RPMI8226 (cell line): ENCODE results near the gene MMD.
A peak's percentile ranks its signal among the peaks of the same experiment; 100 is the strongest.
"Not testable (repeated sequence)": the region's sequence is repeated elsewhere in the genome, so short reads cannot be mapped to it uniquely, and the experiment has no call there.

Source experiments
- DNase-seq: peaks from one replicate; pipeline ENCODE4 v3.0.0-alpha.2; 2015

MMD gene

DNA sequence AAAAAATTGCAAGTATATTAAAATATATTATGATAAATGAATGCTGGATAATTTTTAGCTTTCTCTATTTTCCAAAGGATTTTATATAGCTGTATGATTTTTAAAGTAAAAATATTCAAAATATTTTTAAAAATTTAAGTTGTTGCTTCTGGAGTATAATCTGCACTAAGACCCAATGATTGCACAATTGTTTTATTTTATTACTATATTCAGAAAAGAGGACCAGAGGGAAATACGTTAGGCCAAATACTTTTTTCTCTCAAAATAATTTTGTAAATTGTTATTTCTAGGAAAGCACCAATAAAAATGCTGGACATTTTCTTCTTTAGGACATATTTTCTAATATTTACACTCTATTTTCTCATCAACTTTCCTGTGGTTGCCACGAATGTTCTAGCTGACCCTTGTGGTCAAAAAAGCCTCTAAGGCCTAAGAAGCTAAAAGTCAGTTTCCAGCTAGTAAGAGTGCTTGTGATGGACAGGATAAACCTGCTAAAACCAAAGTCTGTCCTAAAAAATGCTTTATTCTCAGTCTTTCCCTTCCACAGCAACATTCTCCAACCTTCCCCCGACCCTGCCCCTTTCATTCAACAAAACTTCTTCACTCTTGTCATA, 31.2 kb downstream of the MMD start:
- DNase-seq: no peak

DNA sequence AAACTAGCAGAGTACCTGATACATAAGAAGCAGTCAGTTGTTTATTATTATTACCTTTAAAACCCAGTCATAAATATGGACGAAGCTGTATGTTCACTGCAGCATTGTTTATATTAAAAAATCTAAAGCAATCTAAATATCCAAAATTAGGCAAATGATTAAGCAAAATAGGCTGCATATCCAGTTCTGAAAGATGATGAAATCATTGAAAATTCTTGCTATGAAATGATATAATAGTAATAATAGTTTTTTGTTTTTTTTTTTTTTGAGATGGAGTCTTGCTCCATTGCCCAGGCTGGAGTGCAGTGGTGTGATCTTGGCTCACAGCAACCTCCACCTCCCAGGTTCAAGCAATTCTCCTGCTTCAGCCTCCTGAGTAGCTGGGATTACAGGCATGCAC, 31.9 kb downstream of the MMD start:
- DNase-seq: not testable (repeated sequence)

DNA sequence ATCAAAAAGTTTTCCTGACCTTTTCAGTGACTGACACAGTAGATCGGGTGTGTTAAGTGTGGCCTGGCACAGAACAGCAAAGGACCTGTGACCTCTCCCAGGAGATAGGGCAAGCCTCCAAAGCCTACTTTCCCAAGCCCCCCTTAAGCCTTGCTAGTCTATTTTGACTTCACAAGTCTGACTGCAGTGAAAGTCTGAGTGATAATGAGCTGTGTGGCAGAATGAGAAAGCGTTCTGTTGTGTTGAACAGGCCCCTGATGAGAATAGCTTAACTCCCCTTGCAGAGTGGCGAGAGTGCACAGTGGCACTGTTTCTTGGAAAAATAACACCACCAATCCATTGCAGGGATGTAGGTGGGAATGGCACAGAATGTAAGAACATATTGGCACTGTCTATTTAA, 32.8 kb downstream of the MMD start:
- DNase-seq: no peak

DNA sequence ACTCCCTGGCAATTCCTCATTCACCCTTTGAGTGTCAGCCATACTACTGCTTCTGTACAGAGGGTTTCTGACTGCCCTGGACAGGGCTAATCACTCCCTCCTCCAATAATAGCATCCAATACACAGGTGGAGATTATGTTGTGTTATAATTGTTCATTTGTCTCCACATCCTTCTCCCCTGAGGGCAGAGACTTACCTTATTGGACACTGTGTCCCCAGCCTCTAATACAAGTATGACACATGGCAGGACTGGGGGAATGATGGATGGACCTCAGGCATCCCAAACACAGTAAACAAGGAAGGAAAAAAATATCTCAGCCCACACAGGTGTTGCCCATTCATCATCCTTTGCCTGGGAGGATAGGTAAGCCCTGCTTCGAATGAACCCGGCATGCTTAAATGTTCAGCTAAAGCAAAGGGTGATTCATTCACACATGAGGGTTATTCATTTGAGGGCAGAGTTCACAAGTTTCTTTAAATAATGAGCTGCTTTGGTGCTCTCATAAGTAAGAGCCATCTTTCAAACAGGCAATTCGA, 34.8 kb downstream of the MMD start:
- DNase-seq: no peak

DNA sequence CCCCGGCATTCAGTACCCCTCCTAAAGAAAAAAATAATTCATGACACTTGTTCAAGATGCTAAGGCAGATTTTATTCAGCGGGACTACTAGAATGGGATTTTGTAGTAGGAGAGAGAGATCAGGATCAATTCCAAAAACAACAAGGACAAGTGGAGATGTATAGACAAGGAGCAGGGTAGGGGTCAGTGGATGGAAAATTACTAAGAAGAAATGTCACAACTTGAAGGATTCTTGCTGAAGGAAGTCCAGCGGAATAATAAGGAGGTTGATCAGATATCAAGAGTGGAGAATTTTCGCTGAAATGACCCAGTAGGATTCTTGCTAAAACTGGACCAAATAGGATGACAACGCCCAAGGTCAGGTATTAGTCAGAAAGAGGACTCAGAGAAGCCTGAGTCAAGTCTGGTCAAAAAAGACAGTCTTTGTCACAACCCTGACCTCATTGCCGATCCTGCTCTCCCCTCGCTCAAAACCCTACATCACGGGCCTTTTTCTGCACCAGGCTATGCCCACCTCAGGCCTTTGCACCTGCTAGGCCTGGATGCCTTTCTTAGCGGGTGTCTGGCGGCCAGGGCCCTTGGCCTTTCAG, 36.9 kb downstream of the MMD start:
- DNase-seq: no peak

DNA sequence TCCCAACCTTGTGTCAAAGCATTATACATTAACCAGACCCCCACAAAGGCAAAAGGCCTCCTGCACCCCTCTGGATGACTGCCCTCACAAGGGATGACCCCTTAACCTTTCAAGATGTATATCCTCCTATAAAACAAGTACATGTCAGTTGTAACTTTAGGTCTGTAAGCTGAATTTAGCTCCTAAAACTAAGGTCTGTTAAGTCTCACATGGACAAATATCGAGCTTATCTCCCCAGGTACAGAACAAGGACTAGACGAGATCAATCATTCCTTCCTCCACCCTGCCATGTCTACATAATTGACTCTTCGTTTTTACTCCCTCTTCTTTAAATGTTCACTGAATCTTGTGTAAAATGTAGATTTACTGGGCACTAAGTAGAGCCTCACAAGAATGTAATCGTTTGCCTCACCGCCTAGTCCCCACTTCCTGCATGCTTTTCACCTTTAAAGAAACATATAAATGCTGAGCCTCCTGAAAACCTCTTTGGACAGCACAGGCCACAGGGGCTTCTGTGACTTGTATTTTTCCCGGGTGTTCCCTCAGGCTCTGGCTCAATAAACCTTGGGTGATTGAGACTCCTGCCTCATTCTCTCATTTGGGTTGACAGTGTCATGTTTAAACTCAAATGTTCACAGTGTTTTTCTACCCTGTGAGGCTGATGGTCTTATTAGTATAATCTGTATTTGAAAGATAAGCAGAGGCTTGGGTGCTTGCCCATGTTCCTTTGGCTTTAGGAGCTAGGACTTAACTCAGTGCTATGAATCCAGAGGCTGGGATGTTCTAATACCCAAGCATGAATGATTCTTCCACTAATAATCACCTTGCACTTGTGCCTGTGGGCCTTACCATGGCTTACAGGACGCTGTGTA, 37.6 kb downstream of the MMD start:
- no peak for DNase-seq

DNA sequence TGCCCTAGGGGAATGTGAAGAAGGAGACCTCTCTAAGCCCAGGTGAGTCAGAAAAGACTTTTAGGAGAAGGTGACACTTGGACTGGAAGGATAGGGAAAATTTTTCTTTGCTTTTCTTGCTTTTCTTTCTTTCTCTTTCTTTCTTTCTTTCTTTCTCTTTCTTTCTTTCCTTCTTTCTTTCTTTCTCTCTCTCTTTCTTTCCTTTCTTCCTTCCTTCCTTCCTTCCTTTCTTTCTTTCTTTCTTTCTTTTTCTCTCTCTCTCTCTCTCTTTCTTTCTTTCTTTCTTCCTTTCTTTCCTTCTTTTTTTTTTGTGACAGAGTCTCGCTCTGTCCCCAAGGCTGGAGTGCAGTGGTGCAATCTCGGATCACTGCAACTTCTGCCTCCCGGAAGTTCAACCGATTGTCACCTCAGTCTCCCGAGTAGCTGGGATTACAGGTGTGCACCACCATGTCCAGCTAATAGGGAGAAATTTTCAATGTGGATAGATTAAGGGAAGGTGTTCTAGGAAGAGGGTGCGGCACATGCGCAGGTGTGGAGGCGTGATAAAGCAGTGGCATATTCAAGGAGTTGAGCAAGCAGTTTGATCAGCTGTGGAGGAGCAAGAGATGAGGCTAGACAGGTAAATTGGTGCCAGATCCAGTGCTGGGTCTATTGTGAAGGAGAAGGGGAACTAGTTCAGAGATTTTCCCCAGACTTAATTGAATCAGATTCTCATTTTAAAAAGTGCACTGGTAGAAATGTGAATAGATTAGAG, 40.4 kb downstream of the MMD start:
- no peak for DNase-seq

DNA sequence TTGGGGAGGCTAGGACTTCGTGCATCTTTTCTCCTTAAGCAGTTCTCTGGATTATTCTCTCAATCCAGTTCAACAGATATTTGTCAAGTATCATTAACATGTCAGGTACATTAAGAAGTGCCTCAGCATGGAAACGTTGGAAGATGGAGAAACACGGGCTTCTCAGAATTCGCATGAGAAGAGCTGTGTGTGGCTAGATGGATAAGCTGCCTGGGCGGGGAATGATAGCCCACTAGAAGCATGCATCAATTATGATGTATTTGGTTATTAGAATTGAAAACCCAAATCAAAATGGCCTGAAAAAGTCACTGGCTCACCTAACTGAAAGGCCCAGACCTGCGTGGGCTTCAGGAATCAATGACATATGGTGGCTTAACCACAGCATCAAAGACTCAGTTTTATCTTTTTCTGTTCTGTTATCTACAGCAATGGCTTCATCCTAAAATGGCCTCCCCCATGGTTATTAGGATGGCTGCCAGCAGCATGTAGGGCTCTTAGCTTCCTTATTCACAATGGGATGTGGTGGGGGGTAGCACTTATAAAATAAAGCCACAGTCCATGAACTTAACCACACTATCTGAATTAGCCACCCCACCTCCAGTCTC, 43.9 kb downstream of the MMD start:
- no peak for DNase-seq

DNA sequence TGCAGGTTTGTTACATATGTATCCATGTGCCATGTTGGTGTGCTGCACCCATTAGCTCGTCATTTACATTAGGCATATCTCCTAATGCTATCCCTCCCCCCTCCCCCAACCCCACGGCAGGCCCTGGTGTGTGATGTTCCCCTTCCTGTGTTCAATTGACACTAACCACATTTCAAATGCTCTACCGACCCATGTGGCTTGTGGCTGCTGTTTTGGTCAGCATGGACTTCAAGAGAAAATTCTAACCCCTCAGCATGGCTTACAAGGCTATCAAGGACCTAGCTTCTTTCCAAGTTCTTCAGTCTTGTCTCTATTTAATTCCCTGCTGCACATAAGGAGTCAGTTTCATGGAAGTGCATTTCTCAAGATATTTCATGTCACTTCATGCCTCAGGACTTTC, 52.9 kb downstream of the MMD start:
- no peak for DNase-seq

DNA sequence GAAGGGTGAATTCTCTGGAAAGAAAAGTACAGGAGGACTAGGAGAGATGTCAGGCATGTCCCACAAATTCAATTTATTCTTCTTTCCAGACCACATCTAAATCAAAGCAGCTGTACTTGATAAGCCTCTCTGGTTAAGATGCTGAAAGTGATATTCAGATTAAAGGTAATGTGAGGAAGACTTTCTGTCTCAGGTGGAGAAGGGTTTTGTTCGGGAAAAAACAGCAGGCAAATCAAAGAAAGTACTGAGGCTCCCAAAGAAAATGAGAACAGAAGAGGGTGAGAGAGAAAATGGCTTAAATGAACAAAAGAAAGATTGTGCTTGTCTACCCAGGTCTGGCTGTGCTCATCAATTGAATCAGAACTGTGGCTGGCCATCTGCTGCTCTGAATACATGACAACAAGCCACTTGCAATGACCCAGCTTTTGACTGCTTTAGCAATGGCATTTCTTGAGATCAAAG, 55.6 kb downstream of the MMD start:
- DNase-seq: no peak

DNA sequence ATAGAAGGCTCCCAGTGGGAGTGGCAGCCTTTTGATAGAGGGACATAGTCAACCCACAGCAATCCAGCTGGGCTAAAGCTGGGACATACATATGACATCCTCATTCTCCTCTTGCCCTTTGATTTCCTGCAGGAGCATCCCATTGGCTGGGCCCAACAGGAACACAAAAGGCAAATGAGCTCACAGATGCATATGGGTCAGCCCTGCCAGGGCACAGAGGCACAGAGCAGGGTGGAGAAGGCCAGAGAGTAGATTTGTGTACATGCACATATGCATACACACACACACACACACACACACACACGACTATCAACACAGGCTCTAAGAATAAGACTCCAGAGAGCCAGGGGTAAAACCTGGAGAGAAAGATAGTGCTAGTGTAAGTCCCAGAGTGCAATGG, 58.6 kb downstream of the MMD start:
- no peak for DNase-seq

DNA sequence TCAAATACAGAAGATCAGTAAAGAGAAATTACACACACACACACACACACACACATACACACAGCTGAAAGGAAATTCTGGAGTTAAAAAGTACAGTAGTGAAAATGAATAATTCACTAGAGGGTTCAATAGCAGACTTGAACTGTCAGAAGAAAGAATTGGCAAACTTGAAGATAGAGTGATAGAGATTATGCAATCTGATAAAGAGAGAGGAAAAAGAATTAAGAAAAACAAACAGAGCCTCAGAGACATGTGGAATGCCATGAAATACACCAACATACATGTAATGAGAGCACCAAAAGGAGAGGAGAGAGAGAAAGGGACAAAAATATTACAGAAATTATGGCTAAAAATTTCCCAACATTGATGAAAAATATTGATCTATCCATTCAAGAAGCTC, 60.7 kb downstream of the MMD start:
- DNase-seq: no peak

DNA sequence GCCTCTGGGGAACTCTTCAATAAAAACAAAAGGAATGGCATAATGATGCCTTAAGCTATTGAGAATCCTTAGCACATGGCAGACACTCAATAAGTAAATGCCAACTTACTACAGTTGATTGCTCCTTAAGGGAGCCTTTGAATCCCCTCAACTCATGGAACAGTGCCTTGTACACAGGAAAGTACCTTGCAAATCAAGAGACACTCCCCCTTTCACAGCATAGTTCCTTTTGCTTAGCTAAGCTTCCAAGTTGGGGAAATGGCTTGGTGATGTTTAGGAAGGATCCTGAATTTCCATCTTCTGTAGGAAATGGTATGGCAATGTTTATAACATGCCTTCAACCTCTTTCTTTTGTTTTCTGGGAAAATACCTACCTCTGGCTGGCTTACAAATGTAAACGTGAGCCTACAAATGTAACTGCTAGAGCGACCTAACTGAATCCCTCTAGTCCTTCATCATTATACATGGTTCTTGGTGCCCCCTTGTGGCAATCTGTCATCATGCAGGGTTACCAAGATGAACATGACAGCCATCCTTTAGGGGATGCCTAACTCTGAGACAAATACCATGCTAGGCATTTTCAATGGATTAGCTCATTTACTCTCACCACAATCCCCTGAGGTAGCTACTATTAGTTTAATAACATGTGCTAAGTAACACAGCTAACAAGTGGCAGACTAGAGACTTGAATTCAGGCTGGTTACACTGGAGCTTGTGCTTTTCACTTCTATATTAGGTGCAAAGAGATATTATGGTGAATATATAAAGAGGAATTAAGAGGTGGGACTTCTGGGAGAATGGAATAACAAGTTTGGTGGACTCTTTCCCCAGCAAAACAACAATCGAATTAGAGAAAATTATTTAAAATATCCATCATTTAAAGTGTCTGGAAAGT, 65.0 kb downstream of the MMD start:
- peak; percentile 77 for DNase-seq

DNA sequence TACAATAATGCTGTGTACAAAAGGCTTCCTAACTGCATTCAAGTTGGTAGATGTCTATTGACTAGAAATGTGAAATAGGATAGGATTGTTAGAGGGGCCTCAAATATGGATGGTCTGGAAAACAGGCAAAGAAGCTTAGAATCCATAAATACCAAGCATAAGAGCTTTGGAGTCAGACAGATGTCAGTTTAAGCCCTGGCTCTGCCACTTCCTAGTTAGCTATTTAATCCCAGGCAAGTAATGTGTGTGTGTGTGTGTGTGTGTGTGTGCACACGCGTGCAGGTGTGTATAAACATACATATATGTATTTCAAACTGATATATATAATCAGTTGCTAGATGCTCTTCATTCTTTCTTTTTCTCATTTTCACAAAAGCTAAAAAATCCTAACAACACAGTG, 66.7 kb downstream of the MMD start:
- no peak for DNase-seq

DNA sequence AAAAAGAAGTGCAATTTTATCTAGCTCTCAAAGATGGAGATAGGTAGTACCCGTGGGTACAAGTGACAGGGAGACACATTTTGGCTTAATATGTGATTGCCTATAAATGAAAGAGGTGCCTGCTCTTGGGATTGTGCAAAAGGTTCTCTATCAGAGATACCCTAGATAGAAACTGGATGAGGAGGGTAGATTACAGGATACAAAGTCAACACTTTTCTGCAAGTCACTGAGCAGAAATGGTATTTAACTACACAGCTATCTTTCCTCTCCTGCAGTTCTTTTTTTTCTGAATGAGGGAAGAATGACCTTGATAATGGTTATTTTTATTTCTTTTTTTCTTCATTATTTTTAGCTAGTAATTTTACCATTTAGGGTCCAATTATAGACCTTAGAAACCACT, 67.6 kb downstream of the MMD start:
- DNase-seq: no peak

DNA sequence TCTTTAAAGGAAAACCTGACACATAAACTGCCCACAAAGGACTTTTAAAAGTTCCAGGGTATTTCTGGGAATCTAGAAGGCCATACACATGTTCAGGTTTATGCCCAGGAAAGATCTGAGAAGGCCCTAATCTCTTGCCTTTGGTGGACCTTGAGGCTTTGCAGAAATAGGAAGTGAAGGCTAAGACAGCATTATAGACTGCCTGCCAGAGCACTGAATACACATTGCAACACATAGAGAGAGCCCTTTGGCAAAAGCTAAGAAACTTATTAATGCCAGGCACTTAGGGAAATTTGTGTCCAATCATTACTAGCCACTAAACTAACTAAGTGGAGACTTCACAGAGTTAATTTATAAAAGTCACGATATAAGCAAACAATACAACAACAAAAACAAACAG, 70.4 kb downstream of the MMD start:
- DNase-seq: no peak

DNA sequence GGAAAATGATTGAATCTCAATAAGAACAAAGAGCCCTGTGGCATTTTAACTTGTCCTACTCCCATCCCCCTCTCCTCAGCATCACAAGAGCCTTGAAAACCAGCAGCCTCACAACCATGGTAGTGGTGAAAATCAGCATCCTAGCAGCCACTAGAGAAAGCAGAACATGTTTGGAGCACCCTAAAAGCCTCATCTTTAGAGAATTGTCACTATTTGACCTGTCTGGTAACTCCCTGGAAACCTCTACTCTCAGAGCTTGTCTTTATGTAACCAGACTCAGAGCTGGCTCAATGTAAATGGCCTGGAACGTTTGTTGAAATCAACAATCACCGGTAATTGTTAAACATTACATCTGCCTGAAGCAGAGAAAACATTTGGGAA, 70.8 kb downstream of the MMD start:
- DNase-seq: no peak

DNA sequence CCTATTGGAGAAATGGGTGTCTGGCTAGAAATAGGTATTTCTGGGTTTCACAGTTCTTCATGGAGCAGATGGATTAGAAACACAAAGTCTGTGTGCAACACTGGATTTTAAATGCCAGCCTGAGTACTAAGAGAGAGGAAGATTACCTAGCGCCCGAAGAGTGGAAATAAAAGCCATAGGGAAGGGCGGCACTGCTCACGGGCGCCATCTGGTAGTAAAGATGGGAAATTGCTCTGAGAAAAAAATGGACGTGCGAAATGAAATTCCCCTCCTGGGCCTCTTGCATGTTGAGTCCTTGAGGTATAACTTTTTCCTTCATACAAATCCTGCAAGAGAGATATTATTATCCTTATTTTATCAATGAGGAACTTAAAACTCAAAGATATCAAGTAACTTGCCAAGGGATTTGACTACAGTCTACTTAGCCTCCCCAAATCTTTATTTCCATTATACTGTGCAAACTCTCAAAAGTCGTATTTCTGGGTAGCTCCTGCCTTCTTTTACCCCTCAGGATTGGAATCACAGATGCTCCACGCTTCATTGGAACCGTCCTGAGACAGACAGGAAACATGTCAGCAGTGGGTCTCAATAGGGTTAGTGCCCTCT, 72.8 kb downstream of the MMD start:
- DNase-seq: peak; percentile 51

DNA sequence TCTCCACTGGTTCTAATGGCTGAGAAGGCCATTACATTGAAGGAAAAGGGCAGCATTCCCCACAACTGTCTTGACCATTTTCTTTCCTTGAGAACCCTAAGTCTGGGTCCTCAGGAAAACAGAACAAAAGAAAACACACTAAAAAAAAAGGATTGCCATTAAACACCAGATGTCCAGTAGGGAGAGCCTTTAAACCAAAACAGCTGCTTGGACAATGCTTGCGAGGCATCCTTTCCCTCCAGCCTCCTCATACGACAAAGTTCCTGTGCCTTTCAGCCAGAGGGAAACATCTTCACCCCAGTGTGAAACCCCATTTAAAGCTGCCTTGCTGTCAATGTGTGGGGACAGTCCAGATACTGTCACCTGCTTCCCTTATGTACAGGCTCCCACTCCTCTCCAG, 74.3 kb downstream of the MMD start:
- DNase-seq: no peak

DNA sequence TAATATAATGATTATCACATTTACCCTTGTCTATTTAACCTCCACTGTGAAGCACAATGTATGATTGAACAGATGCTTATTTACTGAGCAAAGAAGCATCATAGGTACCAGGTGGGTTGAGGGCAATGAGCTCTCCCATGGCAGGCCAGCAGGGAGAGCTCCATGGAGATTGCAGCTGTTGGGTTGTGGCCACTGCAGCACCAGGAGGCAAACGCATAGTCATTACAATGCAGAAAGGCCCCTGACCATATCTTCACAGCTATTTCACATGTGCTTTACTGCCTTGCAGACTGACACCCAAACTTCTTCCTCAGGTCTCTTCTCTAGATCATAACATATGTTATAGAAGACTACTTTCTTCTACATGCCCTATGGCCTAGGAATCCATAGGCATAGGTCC, 75.0 kb downstream of the MMD start:
- no peak for DNase-seq

DNA sequence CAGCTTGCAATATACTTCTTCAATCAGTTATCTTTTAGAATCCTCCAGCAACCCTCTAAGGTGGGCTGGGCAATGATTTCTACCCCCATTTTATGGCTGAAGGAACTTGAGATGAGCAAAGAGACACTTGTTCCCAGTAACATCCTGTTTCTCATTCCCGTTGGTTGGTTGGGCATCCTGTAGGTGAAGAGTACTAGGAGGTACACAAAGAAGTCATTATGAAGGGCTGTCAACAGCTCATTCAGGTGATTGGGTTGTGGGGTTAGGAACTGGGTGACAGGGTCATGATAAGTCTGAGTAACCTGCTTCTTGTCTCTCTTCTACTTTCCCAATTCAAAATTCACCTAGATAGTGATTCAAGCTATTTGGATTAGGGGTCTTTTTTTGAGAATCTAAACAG, 76.5 kb downstream of the MMD start:
- DNase-seq: no peak
